ENCODE results near the gene LECT2.

The LECT2 gene

GRCh38 chr5:135978993-135979392, 24.2 kb upstream of the LECT2 start:
- no peak for DNase-seq (ENCODE audit: low read depth in 2 of 2)

GRCh38 chr5:135978212-135978631, 23.4 kb upstream of the LECT2 start:
- DNase-seq (ENCODE audit: low read depth in 2 of 2), result no peak

- peak; percentile 42 to 47 for DNase-seq (ENCODE audit: low read depth in 2 of 2)
These were observed 22.7 kb upstream of the LECT2 start for GRCh38 chr5:135977375-135977928.

GRCh38 chr5:135976216-135976615, 21.4 kb upstream of the LECT2 start:
- DNase-seq (ENCODE audit: low read depth in 2 of 2), result no peak

- no peak for DNase-seq (ENCODE audit: low read depth in 2 of 2)
These were observed 20.3 kb upstream of the LECT2 start for GRCh38 chr5:135975122-135975521.

GRCh38 chr5:135974021-135974600, 19.3 kb upstream of the LECT2 start:
- DNase-seq (ENCODE audit: low read depth in 2 of 2), result no peak

- DNase-seq (ENCODE audit: low read depth in 2 of 2), result no peak
These were observed 18.7 kb upstream of the LECT2 start for GRCh38 chr5:135973323-135974020.

GRCh38 chr5:135971701-135972100, 16.9 kb upstream of the LECT2 start:
- no peak for DNase-seq (ENCODE audit: low read depth in 2 of 2)

GRCh38 chr5:135966790-135967189, 12.0 kb upstream of the LECT2 start:
- no peak for DNase-seq (ENCODE audit: low read depth in 2 of 2)

- DNase-seq (ENCODE audit: low read depth in 2 of 2), result no peak
These were observed 11.4 kb upstream of the LECT2 start for GRCh38 chr5:135966165-135966564.

- DNase-seq (ENCODE audit: low read depth in 2 of 2), result no peak
These were observed 10.7 kb upstream of the LECT2 start for GRCh38 chr5:135965504-135965903.

GRCh38 chr5:135964670-135965320, 10.0 kb upstream of the LECT2 start:
- no peak for DNase-seq (ENCODE audit: low read depth in 2 of 2)

GRCh38 chr5:135955525-135955924, 742 bp upstream of the LECT2 start:
- DNase-seq (ENCODE audit: low read depth in 2 of 2), result no peak

GRCh38 chr5:135953850-135954249, 933 bp downstream of the LECT2 start:
- DNase-seq (ENCODE audit: low read depth in 2 of 2), result no peak

GRCh38 chr5:135952683-135953082, 2.1 kb downstream of the LECT2 start:
- DNase-seq (ENCODE audit: low read depth in 2 of 2), result no peak

- no peak for DNase-seq (ENCODE audit: low read depth in 2 of 2)
These were observed 3.0 kb downstream of the LECT2 start for GRCh38 chr5:135951807-135952206.

GRCh38 chr5:135951257-135951656, 3.5 kb downstream of the LECT2 start:
- no peak for DNase-seq (ENCODE audit: low read depth in 2 of 2)

- no peak for DNase-seq (ENCODE audit: low read depth in 2 of 2)
These were observed 4.2 kb downstream of the LECT2 start for GRCh38 chr5:135950611-135951010.

GRCh38 chr5:135944967-135945560, 9.7 kb downstream of the LECT2 start:
- DNase-seq (ENCODE audit: low read depth in 2 of 2), result peak in 1 of 2 donors; percentile 14

- DNase-seq (ENCODE audit: low read depth in 2 of 2), result no peak
These were observed 10.2 kb downstream of the LECT2 start for GRCh38 chr5:135944564-135944963.

- no peak for DNase-seq (ENCODE audit: low read depth in 2 of 2)
These were observed 12.5 kb downstream of the LECT2 start for GRCh38 chr5:135942202-135942771.

- DNase-seq (ENCODE audit: low read depth in 2 of 2), result no peak
These were observed 13.1 kb downstream of the LECT2 start for GRCh38 chr5:135941711-135942110.
